ENCODE data around the gene DPF3.

DNA sequence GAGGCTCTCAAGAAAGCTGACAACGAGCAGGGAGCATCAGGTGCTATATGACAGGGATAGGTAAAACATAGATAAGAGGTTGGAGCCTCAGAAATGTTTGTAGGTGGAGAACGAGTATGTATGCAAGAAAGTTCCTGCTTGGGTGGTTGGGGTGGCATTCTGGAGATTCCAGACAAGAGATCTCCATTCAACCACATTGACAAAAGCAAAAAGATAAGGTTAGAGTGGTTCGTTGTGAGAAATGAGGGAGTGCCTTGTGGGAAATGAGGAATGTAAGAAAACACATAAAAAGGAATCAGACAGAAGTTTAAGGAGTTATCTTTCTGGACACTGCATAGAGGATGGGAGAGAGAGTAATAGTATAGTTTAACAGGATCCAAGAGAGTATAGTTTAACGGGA is 290.3 kb downstream of the DPF3 start:
- TF ChIP-seq, protein P1, sequence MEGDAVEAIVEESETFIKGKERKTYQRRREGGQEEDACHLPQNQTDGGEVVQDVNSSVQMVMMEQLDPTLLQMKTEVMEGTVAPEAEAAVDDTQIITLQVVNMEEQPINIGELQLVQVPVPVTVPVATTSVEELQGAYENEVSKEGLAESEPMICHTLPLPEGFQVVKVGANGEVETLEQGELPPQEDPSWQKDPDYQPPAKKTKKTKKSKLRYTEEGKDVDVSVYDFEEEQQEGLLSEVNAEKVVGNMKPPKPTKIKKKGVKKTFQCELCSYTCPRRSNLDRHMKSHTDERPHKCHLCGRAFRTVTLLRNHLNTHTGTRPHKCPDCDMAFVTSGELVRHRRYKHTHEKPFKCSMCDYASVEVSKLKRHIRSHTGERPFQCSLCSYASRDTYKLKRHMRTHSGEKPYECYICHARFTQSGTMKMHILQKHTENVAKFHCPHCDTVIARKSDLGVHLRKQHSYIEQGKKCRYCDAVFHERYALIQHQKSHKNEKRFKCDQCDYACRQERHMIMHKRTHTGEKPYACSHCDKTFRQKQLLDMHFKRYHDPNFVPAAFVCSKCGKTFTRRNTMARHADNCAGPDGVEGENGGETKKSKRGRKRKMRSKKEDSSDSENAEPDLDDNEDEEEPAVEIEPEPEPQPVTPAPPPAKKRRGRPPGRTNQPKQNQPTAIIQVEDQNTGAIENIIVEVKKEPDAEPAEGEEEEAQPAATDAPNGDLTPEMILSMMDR (IDR thresholded peaks at IDR 0.05): no peak
- no peak for TF ChIP-seq POLR2A (IDR thresholded peaks at IDR 0.05)

All from esophagus squamous epithelium (tissue), 4 donors.